Forelimb muscle (tissue), 1 donor: ENCODE measurements around the gene MEGF11. TPM values are rescaled to one million over a fixed set of nuclear protein-coding genes. Genes with fewer than 3 reads are reported as not detected.

Source experiments
- DNase-seq: peaks from one replicate; pipeline ENCODE4 v3.0.0-alpha.2; 2013; ENCODE audit warnings: low read depth
- polyA plus RNA-seq: library from polyadenylated mRNA; unstranded; fragments of 120-200 nt; gene quantifications from one replicate; pipeline ENCODE4 v1.2.1, GENCODE V29; 2013; ENCODE audit not compliant: insufficient read length

MEGF11 gene
- polyA plus RNA-seq, 1 donor = 0.28 TPM

- DNase-seq = no peak
These were observed 138.6 kb downstream of the MEGF11 start for GRCh38 chr15:66114863-66115425.

- no peak for DNase-seq
These were observed 141.2 kb downstream of the MEGF11 start for GRCh38 chr15:66112388-66112787.

- DNase-seq = no peak
These were observed 142.2 kb downstream of the MEGF11 start for GRCh38 chr15:66111363-66111762.

GRCh38 chr15:66110864-66111263 is 142.7 kb downstream of the MEGF11 start:
- no peak for DNase-seq

GRCh38 chr15:66109826-66110225 is 143.7 kb downstream of the MEGF11 start:
- DNase-seq = no peak

- DNase-seq = no peak
These were observed 144.9 kb downstream of the MEGF11 start for GRCh38 chr15:66108483-66109265.

GRCh38 chr15:66107070-66107469 is 146.5 kb downstream of the MEGF11 start:
- no peak for DNase-seq

GRCh38 chr15:66105286-66106265 is 148.0 kb downstream of the MEGF11 start:
- DNase-seq = no peak

- no peak for DNase-seq
These were observed 150.3 kb downstream of the MEGF11 start for GRCh38 chr15:66103293-66103590.

GRCh38 chr15:66102563-66103292 is 150.8 kb downstream of the MEGF11 start:
- DNase-seq = no peak

GRCh38 chr15:66101715-66102395 is 151.7 kb downstream of the MEGF11 start:
- no peak for DNase-seq

- DNase-seq = no peak
These were observed 152.8 kb downstream of the MEGF11 start for GRCh38 chr15:66100761-66101160.

- DNase-seq = no peak
These were observed 153.4 kb downstream of the MEGF11 start for GRCh38 chr15:66099950-66100671.

GRCh38 chr15:66098022-66098363 is 155.6 kb downstream of the MEGF11 start:
- no peak for DNase-seq

GRCh38 chr15:66097151-66098021 is 156.2 kb downstream of the MEGF11 start:
- DNase-seq = no peak

- no peak for DNase-seq
These were observed 156.9 kb downstream of the MEGF11 start for GRCh38 chr15:66096688-66097058.

- DNase-seq = no peak
These were observed 157.5 kb downstream of the MEGF11 start for GRCh38 chr15:66095871-66096687.

- DNase-seq = no peak
These were observed 159.2 kb downstream of the MEGF11 start for GRCh38 chr15:66094331-66094730.
